H1 (cell line): ENCODE data around the gene CUEDC2. TPM values are rescaled to one million over a fixed set of nuclear protein-coding genes. Genes with fewer than 3 reads are reported as not detected.

ENCODE experiments used
- CTCF ChIA-PET: fragments of 300-600 bp; sonication (Branson Sonifier 250); formaldehyde crosslinking; loops from one replicate; lab custom pipeline; 2021; ENCODE audit not compliant: partially characterized antibody; lab: Charles Lee
- POLR2A ChIA-PET: fragments of 300-600 bp; sonication (Branson Sonifier 250); formaldehyde crosslinking; loops from one replicate; lab custom pipeline; 2021; ENCODE audit warnings: inconsistent platforms; ENCODE audit not compliant: partially characterized antibody; lab: Charles Lee
- DNase-seq, 2 experiments: peaks; one replicate each; pipeline versions ENCODE4 v3.0.0 to v3.0.0-alpha.2; 2010 to 2022; ENCODE audit warnings: low spot score in 2 of 2, low read depth in 1 of 2, mixed read lengths in 1 of 2
- FAIRE-seq: peaks from 2 replicates; lab custom pipeline; 2011; peaks lifted over from hg19 to GRCh38; lab: Jason Lieb, UNC
- H2AFZ ChIP-seq: 2 replicates; pipeline ENCODE4 v1.8.1; 2012; ENCODE audit warnings: low read length, inconsistent platforms
- H2AK5ac ChIP-seq: 2 replicates; pipeline ENCODE4 v1.6.1; 2013; ENCODE audit warnings: low read depth, low read length
- H2BK120ac ChIP-seq: replicated peaks from 2 replicates; pipeline ENCODE3; 2013; ENCODE audit warnings: low read depth, low read length, inconsistent platforms
- H2BK12ac ChIP-seq: 2 replicates; pipeline ENCODE4 v1.6.1; 2013; ENCODE audit warnings: low read depth, low read length
- H2BK15ac ChIP-seq: 2 replicates; pipeline ENCODE4 v1.6.1; 2013; ENCODE audit warnings: low read length
- H2BK20ac ChIP-seq: 2 replicates; pipeline ENCODE4 v1.6.1; 2013; ENCODE audit warnings: low read length
- H2BK5ac ChIP-seq: 2 replicates; pipeline ENCODE4 v1.6.1; 2013; ENCODE audit warnings: low read depth, low read length
- H3K14ac ChIP-seq: 2 replicates; pipeline ENCODE4 v1.6.1; 2013; ENCODE audit warnings: inconsistent platforms; ENCODE audit not compliant: insufficient read length
- H3K18ac ChIP-seq: 2 replicates; pipeline ENCODE4 v1.6.1; 2013; ENCODE audit warnings: low read length; ENCODE audit errors: extremely low read depth
- H3K23ac ChIP-seq: 2 replicates; pipeline ENCODE4 v1.6.1; 2013; ENCODE audit warnings: inconsistent platforms; ENCODE audit not compliant: insufficient read length
- H3K23me2 ChIP-seq: 2 replicates; pipeline ENCODE4 v1.6.1; 2013; ENCODE audit warnings: low read depth, low read length
- H3K27ac ChIP-seq: 2 replicates; pipeline ENCODE4 v1.6.1; 2011; ENCODE audit warnings: low read depth, low read length, inconsistent platforms
- H3K27me3 ChIP-seq, 4 experiments: replicated peaks in 1 of 4; 1 replicate in 1 of 4; 2 replicates in 3 of 4; pipeline versions ENCODE4 v1.6.1 to v1.8.1; 2011 to 2013; ENCODE audit warnings: low read length in 3 of 4, mild to moderate bottlenecking in 3 of 4, inconsistent platforms in 2 of 4, mixed read lengths in 2 of 4, moderate library complexity in 1 of 4; ENCODE audit not compliant: control insufficient read depth in 3 of 4, insufficient read depth in 3 of 4; ENCODE audit errors: extremely low read depth in 1 of 4
- H3K36me3 ChIP-seq, 4 experiments: 2 replicates each; pipeline versions ENCODE4 v1.6.1 to v1.8.1; 2011 to 2013; ENCODE audit warnings: mild to moderate bottlenecking in 4 of 4, low read length in 3 of 4, moderate library complexity in 2 of 4, control low read depth in 1 of 4, inconsistent platforms in 1 of 4; ENCODE audit not compliant: insufficient read depth in 4 of 4, control insufficient read depth in 2 of 4
- H3K4ac ChIP-seq: replicated peaks from 2 replicates; pipeline ENCODE3; 2013; ENCODE audit warnings: low read length, low read depth, mixed read lengths, inconsistent platforms; ENCODE audit not compliant: insufficient read length
- H3K4me1 ChIP-seq, 4 experiments: replicated peaks in 1 of 4; 1 replicate in 1 of 4; 2 replicates in 3 of 4; pipeline versions ENCODE4 v1.6.1 to v1.8.1; 2011 to 2013; ENCODE audit warnings: low read length in 3 of 4, inconsistent platforms in 2 of 4, mixed read lengths in 1 of 4; ENCODE audit not compliant: insufficient read depth in 4 of 4, control insufficient read depth in 3 of 4
- H3K4me2 ChIP-seq, 2 experiments: 2 replicates each; pipeline versions ENCODE4 v1.6.1 to v1.8.1; 2011 to 2013; ENCODE audit warnings: low read depth in 2 of 2, low read length in 2 of 2, control low read depth in 1 of 2, inconsistent platforms in 1 of 2, mild to moderate bottlenecking in 1 of 2; ENCODE audit not compliant: insufficient read depth in 1 of 2
- H3K4me3 ChIP-seq, 4 experiments: fragments of 200-600, 300-600 bp in 1 of 4; sonication (generic), shearing (Covaris generic), sonication (Bioruptor Twin) in 1 of 4; 2 replicates each; pipeline versions ENCODE4 v1.5.1 to v1.8.1; 2011 to 2016; ENCODE audit warnings: low read length in 4 of 4, low read depth in 3 of 4, control low read depth in 2 of 4, inconsistent platforms in 2 of 4, mild to moderate bottlenecking in 2 of 4, mixed read lengths in 1 of 4, moderate library complexity in 1 of 4; ENCODE audit not compliant: insufficient read depth in 2 of 4; ENCODE audit errors: extremely low read depth in 1 of 4
- H3K56ac ChIP-seq: replicated peaks from 2 replicates; pipeline ENCODE3; 2013; ENCODE audit warnings: low read depth, mild to moderate bottlenecking, mixed read lengths, low read length, inconsistent platforms; ENCODE audit not compliant: insufficient read length
- H3K79me1 ChIP-seq: 2 replicates; pipeline ENCODE4 v1.6.1; 2013; ENCODE audit warnings: low read depth, low read length, control low read depth
- H3K79me2 ChIP-seq, 2 experiments: 2 replicates each; pipeline versions ENCODE4 v1.6.1 to v1.8.1; 2012 to 2013; ENCODE audit warnings: low read length in 2 of 2, mild to moderate bottlenecking in 2 of 2, inconsistent platforms in 1 of 2; ENCODE audit not compliant: insufficient read depth in 2 of 2, control insufficient read depth in 1 of 2
- H3K9ac ChIP-seq, 4 experiments: replicated peaks in 1 of 4; 1 replicate in 1 of 4; 2 replicates in 3 of 4; pipeline versions ENCODE4 v1.6.1 to v1.8.1; 2011 to 2013; ENCODE audit warnings: low read depth in 3 of 4, low read length in 3 of 4, control low read depth in 2 of 4, mild to moderate bottlenecking in 2 of 4, moderate library complexity in 2 of 4, inconsistent platforms in 1 of 4; ENCODE audit errors: extremely low read depth in 1 of 4
- H3K9me3 ChIP-seq, 2 experiments: 2 replicates each; pipeline versions ENCODE4 v1.6.1 to v1.8.1; 2012 to 2013; ENCODE audit warnings: mild to moderate bottlenecking in 2 of 2, moderate library complexity in 2 of 2, control low read depth in 1 of 2, inconsistent platforms in 1 of 2, low read depth in 1 of 2, low read length in 1 of 2, mixed read lengths in 1 of 2; ENCODE audit not compliant: insufficient read depth in 2 of 2
- H4K20me1 ChIP-seq, 2 experiments: replicated peaks in 1 of 2; 2 replicates each; pipeline versions ENCODE3 to v1.8.1; 2011 to 2013; ENCODE audit warnings: inconsistent platforms in 2 of 2, low read length in 2 of 2, mild to moderate bottlenecking in 1 of 2; ENCODE audit not compliant: insufficient read depth in 2 of 2, control insufficient read depth in 1 of 2
- H4K5ac ChIP-seq: 2 replicates; pipeline ENCODE4 v1.6.1; 2013; ENCODE audit warnings: low read length, low read depth, mixed read lengths, inconsistent platforms; ENCODE audit not compliant: insufficient read length
- H4K8ac ChIP-seq: 2 replicates; pipeline ENCODE4 v1.8.0; 2013; ENCODE audit warnings: mild to moderate bottlenecking, moderate library complexity, low read length, inconsistent platforms; ENCODE audit not compliant: insufficient read depth; ENCODE audit errors: extremely low read depth
- H4K91ac ChIP-seq: replicated peaks from 2 replicates; pipeline ENCODE3; 2013; ENCODE audit warnings: low read length, mixed read lengths, inconsistent platforms; ENCODE audit not compliant: insufficient read length
- BACH1 ChIP-seq: IDR thresholded peaks from 2 replicates; pipeline ENCODE4 v1.6.1; 2012; ENCODE audit warnings: low read length, improper control_type of control experiment
- CHD2 ChIP-seq: IDR thresholded peaks from 2 replicates; pipeline ENCODE4 v1.6.1; 2012; ENCODE audit warnings: low read length, improper control_type of control experiment
- CTCF ChIP-seq, 3 experiments: IDR thresholded peaks; 1 replicate in 2 of 3; 2 replicates in 1 of 3; pipeline versions ENCODE4 v1.5.1 to v1.6.1; 2011; ENCODE audit warnings: low read length in 3 of 3, mild to moderate bottlenecking in 3 of 3, inconsistent platforms in 2 of 3, low read depth in 1 of 3, moderate library complexity in 1 of 3; ENCODE audit not compliant: insufficient read depth in 1 of 3; ENCODE audit errors: control extremely low read depth in 1 of 3
- KDM4A ChIP-seq: IDR thresholded peaks from one replicate; pipeline ENCODE4 v1.7.1; 2012; ENCODE audit warnings: low read depth, mild to moderate bottlenecking, moderate library complexity, low read length, inconsistent platforms; ENCODE audit not compliant: severe bottlenecking
- POU5F1 ChIP-seq: IDR thresholded peaks from 2 replicates; pipeline ENCODE4 v1.6.1; 2011; ENCODE audit warnings: low read depth, mild to moderate bottlenecking, low read length, moderate library complexity
- RFX5 ChIP-seq: IDR thresholded peaks from 2 replicates; pipeline ENCODE4 v1.6.1; 2011; ENCODE audit warnings: low read depth, low read length, improper control_type of control experiment, borderline replicate concordance
- RNF2 ChIP-seq: fragments of 200-900, 300-1000 bp; sonication (generic); IDR thresholded peaks from 2 replicates; pipeline ENCODE4 v1.7.1; 2016; ENCODE audit warnings: borderline replicate concordance, low read depth, mild to moderate bottlenecking, antibody characterized with exemption, low read length; ENCODE audit not compliant: poor library complexity, severe bottlenecking; ENCODE audit errors: missing control alignments
- SUZ12 ChIP-seq: fragments of 200-600 bp; sonication (generic); IDR thresholded peaks from 2 replicates; pipeline ENCODE4 v1.6.1; 2012; ENCODE audit warnings: mild to moderate bottlenecking, inconsistent platforms, low read length, moderate library complexity, mixed read lengths
- TCF12 ChIP-seq: IDR thresholded peaks from 2 replicates; pipeline ENCODE4 v1.6.1; 2011; ENCODE audit warnings: low read depth, mild to moderate bottlenecking, low read length
- ZNF274 ChIP-seq: IDR thresholded peaks from 2 replicates; pipeline ENCODE4 v1.7.0; 2012; ENCODE audit warnings: low read length, borderline replicate concordance; ENCODE audit errors: extremely low read depth
- WGBS, 2 experiments: shearing (Covaris generic) in 1 of 2; methylation state at CpG; one replicate each; pipeline versions ENCODE4 v1.1.6 to v1.1.7; 2013 to 2015; ENCODE audit warnings: low lambda C conversion rate in 2 of 2, mixed read lengths in 2 of 2, inconsistent platforms in 1 of 2, low coverage in 1 of 2, missing lambda C conversion rate in 1 of 2; ENCODE audit not compliant: insufficient replicate concordance in 2 of 2, insufficient coverage in 1 of 2, insufficient read length in 1 of 2; ENCODE audit errors: extremely low coverage in 1 of 2, missing lambda C conversion rate in 1 of 2; 5-methylcytosine and 5-hydroxymethylcytosine counted together
- polyA plus RNA-seq, 7 experiments: library from polyadenylated mRNA; depleted of rRNA in 3 of 7; stranded (reverse) in 5 of 7; unstranded in 2 of 7; fragments of >200 nt in 5 of 7; fragments of 200-250 nt in 2 of 7; gene quantifications; 1 replicate in 5 of 7; 2 replicates in 1 of 7; 4 replicates in 1 of 7; pipeline versions ENCODE4 v1.2.1 to v1.2.3, GENCODE V29; 2011 to 2013; ENCODE audit warnings: missing spikeins in 2 of 7, mixed read lengths in 2 of 7
- total RNA-seq: library from RNA; stranded (reverse); fragmentation: NEBNext Ultra II Directional; extraction: Animal tissue kit (Norgen Biotek cat#: 25700); gene quantifications from 2 replicates; pipeline ENCODE4 v1.2.1, GENCODE V29; 2021

The CUEDC2 gene
- total and polyA plus RNA-seq, 2 of the 8 experiments (the other 6 are each of a cell fraction or from before 2014, with no cell fraction given), result 41.7 to 55.2 TPM

GRCh38 chr10:102467971-102468438 is 35.6 kb upstream of the CUEDC2 start:
- no peak overlapping the region for H3K4me3 ChIP-seq
- ChIA-PET POLR2A (interaction anchor here (1.2 kb wide), 1 partner anchor 63 kb away, joined by 3 read pairs; no protein-coding TSS in a partner anchor), CTCF (interaction anchor here (0.9 to 4.4 kb wide), 8 partner anchors 8 to 128 kb away, joined by 3 to 31 read pairs (median 4); no protein-coding TSS in a partner anchor)
- no peak overlapping the region for H3K18ac ChIP-seq
- no peaks in the 10 kb centered on the region for H3K27me3 ChIP-seq
- no peak overlapping the region for H2BK5ac ChIP-seq
- H2AK5ac ChIP-seq, result no peak overlapping the region
- no peaks in the 10 kb centered on the region for H3K9me3 ChIP-seq
- H4K91ac ChIP-seq, result no peak overlapping the region
- H2BK12ac ChIP-seq, result no peak overlapping the region
- no peak overlapping the region for H4K5ac ChIP-seq
- H4K8ac ChIP-seq, result no peak overlapping the region
- peaks cover 0 to 7% (median 2%) of the 10 kb centered on the region in 4 experiments; a peak in 2 of 7 replicates for H3K4me1 ChIP-seq
- H2BK120ac ChIP-seq, result no peak overlapping the region
- H3K27ac ChIP-seq, result no peak overlapping the region
- H3K14ac ChIP-seq, result no peak overlapping the region
- no peaks in the 10 kb centered on the region for H3K79me1 ChIP-seq
- peaks cover 0 to 2% of the 10 kb centered on the region in 2 experiments for H4K20me1 ChIP-seq
- H2BK15ac ChIP-seq, result no peak overlapping the region; the same call in 1 of the 2 replicates
- H3K79me2 ChIP-seq, result no peaks in the 10 kb centered on the region
- peaks cover 0 to 6% (median 2%) of the 10 kb centered on the region in 4 experiments; a peak in 3 of 8 replicates for H3K36me3 ChIP-seq
- FAIRE-seq (no peak), DNase-seq (no peak)
- H3K9ac ChIP-seq, result no peak overlapping the region
- 87% methylated on average over 6 of the region's 6 CpGs; no CpG with 5 or more reads in 1 of the 2 experiments for WGBS, 2 experiments
- H2BK20ac ChIP-seq, result no peak overlapping the region
- H3K23me2 ChIP-seq, result peaks cover 2% of the 10 kb centered on the region; the same call in 1 of the 2 replicates
- no peak overlapping the region for H3K56ac ChIP-seq
- no peak overlapping the region for H3K4me2 ChIP-seq
- H3K23ac ChIP-seq, result no peak overlapping the region
- H3K4ac ChIP-seq, result no peak overlapping the region
- H2AFZ ChIP-seq, result no peak overlapping the region
- TF ChIP-seq BACH1, result no peak
- TF ChIP-seq ZNF274, result no peak
- no peak for TF ChIP-seq RNF2
- TF ChIP-seq RFX5, result no peak
- TF ChIP-seq TCF12, result no peak
- TF ChIP-seq CTCF (IDR thresholded peaks at IDR 0.05; ENCODE audit: control extremely low read depth in 1 of 3, insufficient read depth in 1 of 3, low read depth in 1 of 3, low read length in 3 of 3), result no peak
- no peak for TF ChIP-seq POU5F1
- no peak for TF ChIP-seq CHD2
- no peak for TF ChIP-seq KDM4A
- TF ChIP-seq SUZ12, result no peak
